OCI-LY7 (cell line): Measurements from ENCODE around the gene DNAJC7. TPM values are rescaled to one million over a fixed set of nuclear protein-coding genes. Genes with fewer than 3 reads are reported as not detected.

Experiments
- BruUV-seq: library from RNA; stranded (reverse); fragments of 400-500 nt; replicated peaks from 2 replicates; lab custom pipeline; 2021; lab: Mats Ljungman, UMichigan
- CTCF ChIA-PET: fragments of 300-600 bp; sonication (Branson Sonifier 250); formaldehyde crosslinking; loops from one replicate; lab custom pipeline; 2022; ENCODE audit warnings: antibody characterized with exemption; ENCODE audit not compliant: unreplicated experiment; lab: Charles Lee
- POLR2A ChIA-PET: fragments of 300-600 bp; sonication (Branson Sonifier 250); formaldehyde crosslinking; loops from one replicate; lab custom pipeline; 2022; ENCODE audit warnings: antibody characterized with exemption; lab: Charles Lee
- DNase-seq: peaks from one replicate; pipeline ENCODE4 v3.0.0-alpha.2; 2015; ENCODE audit warnings: low spot score
- H2AFZ ChIP-seq: fragments of 200-600 bp; sonication (generic), shearing (Covaris generic); 2 replicates; pipeline ENCODE4 v1.6.1; 2014; ENCODE audit warnings: mild to moderate bottlenecking, antibody characterized with exemption, low read length, moderate library complexity
- H3K27ac ChIP-seq: fragments of 200-600 bp; sonication (generic); 2 replicates; pipeline ENCODE4 v1.5.1; 2014; ENCODE audit warnings: mixed run types, low read depth, mild to moderate bottlenecking, moderate library complexity, low read length, inconsistent platforms; ENCODE audit not compliant: poor library complexity, severe bottlenecking
- H3K36me3 ChIP-seq: fragments of 200-600 bp; sonication (generic); 2 replicates; pipeline ENCODE4 v1.6.1; 2014; ENCODE audit warnings: mild to moderate bottlenecking, antibody characterized with exemption, low read length, moderate library complexity, mixed read lengths; ENCODE audit not compliant: insufficient read depth
- H3K4me1 ChIP-seq: fragments of 200-600 bp; sonication (generic); 2 replicates; pipeline ENCODE4 v1.5.1; 2014; ENCODE audit warnings: mild to moderate bottlenecking, low read length; ENCODE audit not compliant: insufficient read depth, poor library complexity, severe bottlenecking
- H3K4me2 ChIP-seq: fragments of 200-600 bp; sonication (generic); 2 replicates; pipeline ENCODE4 v1.6.1; 2014; ENCODE audit warnings: mild to moderate bottlenecking, low read length
- H3K4me3 ChIP-seq: fragments of 200-600 bp; sonication (generic); 2 replicates; pipeline ENCODE4 v1.5.1; 2014; ENCODE audit warnings: mild to moderate bottlenecking, low read depth, low read length; ENCODE audit not compliant: poor library complexity, severe bottlenecking
- H3K79me2 ChIP-seq: fragments of 200-600 bp; sonication (generic); 2 replicates; pipeline ENCODE4 v1.6.1; 2016; ENCODE audit warnings: low read depth, mild to moderate bottlenecking, low read length, moderate library complexity, mixed read lengths; ENCODE audit not compliant: insufficient read depth
- H3K9me2 ChIP-seq: fragments of 200-600 bp; sonication (generic); 2 replicates; pipeline ENCODE4 v1.6.1; 2016; ENCODE audit warnings: mild to moderate bottlenecking, low read length, mixed read lengths; ENCODE audit not compliant: insufficient read depth
- H3K9me3 ChIP-seq: fragments of 200-600 bp; sonication (generic); 2 replicates; pipeline ENCODE4 v1.6.1; 2014; ENCODE audit warnings: mild to moderate bottlenecking, mixed run types, low read length, mixed read lengths
- H4K20me1 ChIP-seq: fragments of 200-600 bp; sonication (generic); 2 replicates; pipeline ENCODE4 v1.6.1; 2014; ENCODE audit warnings: mild to moderate bottlenecking, antibody characterized with exemption, low read length, moderate library complexity, mixed read lengths; ENCODE audit not compliant: insufficient read depth
- EZH2phosphoT487 ChIP-seq: fragments of 200-600 bp; sonication (generic); IDR thresholded peaks from 2 replicates; pipeline ENCODE4 v1.6.1; 2018; ENCODE audit warnings: low read depth, borderline replicate concordance, mild to moderate bottlenecking, mixed run types, antibody characterized with exemption, low read length, moderate library complexity, mixed read lengths
- intact Hi-C: fragments of 100-400 bp; cut with micrococcal nuclease; formaldehyde crosslinking; loops from one replicate; pipeline ENCODE4 v1.10.0; 2022; ENCODE audit not compliant: unreplicated experiment
- total RNA-seq, 2 experiments: library from RNA; depleted of rRNA in 1 of 2; stranded (reverse); fragments of >200 nt in 1 of 2; shearing (Covaris generic) in 1 of 2; gene quantifications; 2 replicates each; pipeline ENCODE4 v1.2.3, GENCODE V29; 2014 to 2022
- TF ChIP-seq, protein P1 (sequence below): fragments of 200-600 bp; sonication (generic); conservative IDR thresholded peaks from 2 replicates; pipeline ENCODE4 v1.5.1; 2014; ENCODE audit warnings: mild to moderate bottlenecking, antibody characterized with exemption, low read length, moderate library complexity, mixed read lengths

DNAJC7 gene
- total RNA-seq, 2 experiments from 2014 or later, result 76.4 to 124 TPM

GRCh38 chr17:42056635-42057034 is 39.4 kb upstream of the DNAJC7 start:
- Histone ChIP-seq H3K4me3 (no peak overlapping the region), H3K9me3 (0 out of 2 replicates have a peak, but pooled peaks cover 8% of the 10 kb centered on the region), H3K4me1 (peaks cover 6% of the 10 kb centered on the region), H3K4me2 (no peak overlapping the region), H3K27ac (no peak overlapping the region), H4K20me1 (no peaks in the 10 kb centered on the region), H3K79me2 (no peaks in the 10 kb centered on the region), H2AFZ (no peak overlapping the region), H3K9me2 (no peaks in the 10 kb centered on the region), H3K36me3 (no peaks in the 10 kb centered on the region)
- no peak for DNase-seq
- TF ChIP-seq, protein P1, sequence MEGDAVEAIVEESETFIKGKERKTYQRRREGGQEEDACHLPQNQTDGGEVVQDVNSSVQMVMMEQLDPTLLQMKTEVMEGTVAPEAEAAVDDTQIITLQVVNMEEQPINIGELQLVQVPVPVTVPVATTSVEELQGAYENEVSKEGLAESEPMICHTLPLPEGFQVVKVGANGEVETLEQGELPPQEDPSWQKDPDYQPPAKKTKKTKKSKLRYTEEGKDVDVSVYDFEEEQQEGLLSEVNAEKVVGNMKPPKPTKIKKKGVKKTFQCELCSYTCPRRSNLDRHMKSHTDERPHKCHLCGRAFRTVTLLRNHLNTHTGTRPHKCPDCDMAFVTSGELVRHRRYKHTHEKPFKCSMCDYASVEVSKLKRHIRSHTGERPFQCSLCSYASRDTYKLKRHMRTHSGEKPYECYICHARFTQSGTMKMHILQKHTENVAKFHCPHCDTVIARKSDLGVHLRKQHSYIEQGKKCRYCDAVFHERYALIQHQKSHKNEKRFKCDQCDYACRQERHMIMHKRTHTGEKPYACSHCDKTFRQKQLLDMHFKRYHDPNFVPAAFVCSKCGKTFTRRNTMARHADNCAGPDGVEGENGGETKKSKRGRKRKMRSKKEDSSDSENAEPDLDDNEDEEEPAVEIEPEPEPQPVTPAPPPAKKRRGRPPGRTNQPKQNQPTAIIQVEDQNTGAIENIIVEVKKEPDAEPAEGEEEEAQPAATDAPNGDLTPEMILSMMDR, result no peak
- TF ChIP-seq EZH2phosphoT487, result no peak
- CTCF ChIA-PET, result no interaction called here
- POLR2A ChIA-PET, result interaction anchor here (0.5 kb wide), 1 partner anchor 928 kb away, joined by 7 read pairs; no protein-coding TSS in a partner anchor
- BruUV-seq, result no TSS peak
- intact Hi-C loops, result no loop called here

DNA sequence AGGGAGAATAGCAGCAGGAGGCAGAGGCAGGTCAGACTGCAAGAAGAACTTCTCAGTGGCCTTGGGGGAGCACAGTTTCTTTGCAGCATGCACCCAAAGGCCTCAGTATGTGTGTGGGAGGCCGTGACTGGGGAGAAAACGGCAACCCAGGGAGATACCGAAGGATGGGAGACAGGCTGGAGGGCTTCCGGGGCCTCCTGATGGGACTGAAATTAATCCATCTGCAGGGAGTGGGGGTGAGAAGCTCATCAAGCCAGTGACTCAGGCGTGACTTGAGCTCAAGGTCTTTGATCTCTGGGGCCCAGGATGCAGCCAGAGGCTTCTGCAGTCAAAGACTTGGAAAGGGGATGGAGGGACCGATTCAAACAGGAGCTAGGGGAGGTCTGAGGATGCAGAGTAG is 38.3 kb upstream of the DNAJC7 start:
- no peaks in the 10 kb centered on the region for H3K79me2 ChIP-seq
- H4K20me1 ChIP-seq, result no peaks in the 10 kb centered on the region
- H2AFZ ChIP-seq, result no peak overlapping the region
- no peaks in the 10 kb centered on the region for H3K36me3 ChIP-seq
- no peak overlapping the region for H3K4me2 ChIP-seq
- H3K9me3 ChIP-seq, result 0 out of 2 replicates have a peak, but pooled peaks cover 8% of the 10 kb centered on the region
- peaks cover 6% of the 10 kb centered on the region for H3K4me1 ChIP-seq
- CTCF ChIA-PET, result interaction anchor here (1.2 kb wide), 1 partner anchor 43 kb away, joined by 7 read pairs; the partner anchor contains the start of gene ZNF385C
- H3K27ac ChIP-seq, result no peak overlapping the region
- DNase-seq, result no peak
- H3K4me3 ChIP-seq, result no peak overlapping the region
- no peaks in the 10 kb centered on the region for H3K9me2 ChIP-seq
- no TSS peak for BruUV-seq
- intact Hi-C loops, result no loop called here
- TF ChIP-seq, protein P1, result no peak
- TF ChIP-seq EZH2phosphoT487, result no peak
- POLR2A ChIA-PET, result interaction anchor here (0.6 kb wide), 1 partner anchor 133 kb away, joined by 3 read pairs; no protein-coding TSS in a partner anchor

GRCh38 chr17:42055027-42055426 is 37.8 kb upstream of the DNAJC7 start:
- Histone ChIP-seq H3K4me2 (no peak overlapping the region), H4K20me1 (no peaks in the 10 kb centered on the region), H3K79me2 (no peaks in the 10 kb centered on the region), H3K36me3 (no peaks in the 10 kb centered on the region), H3K4me3 (no peak overlapping the region), H3K27ac (no peak overlapping the region), H3K9me2 (no peaks in the 10 kb centered on the region), H3K4me1 (peaks cover 4% of the 10 kb centered on the region), H2AFZ (no peak overlapping the region), H3K9me3 (0 out of 2 replicates have a peak, but pooled peaks cover 8% of the 10 kb centered on the region)
- ChIA-PET POLR2A (interaction anchor here (0.6 kb wide), 1 partner anchor 1849 kb away, joined by 5 read pairs; no protein-coding TSS in a partner anchor), CTCF (interaction anchor here (0.6 to 1.2 kb wide), 2 partner anchors 43 to 480 kb away, joined by 7 to 11 read pairs; partner anchors contain the start of gene ZNF385C)
- intact Hi-C loops, result no loop called here
- TF ChIP-seq EZH2phosphoT487, result no peak
- TF ChIP-seq, protein P1, result no peak
- DNase-seq, result no peak
- no TSS peak for BruUV-seq
